ENCODE data around the gene MAP3K6. TPM values are rescaled to one million over a fixed set of nuclear protein-coding genes. Genes with fewer than 3 reads are reported as not detected.

MAP3K6 gene
- total and polyA plus RNA-seq, 2 of the 13 experiments (the other 11 are each of a cell fraction or from before 2014, with no cell fraction given), result 2.7 to 3.2 TPM

GRCh38 chr1:27394925-27395324, 28.2 kb upstream of the MAP3K6 start:
- intact Hi-C loops (cut with micrococcal nuclease; ENCODE audit: unreplicated experiment), result loop anchor here (1.0 to 10.0 kb wide), 2 partner anchors 38 to 270 kb away; no protein-coding TSS in a partner anchor
- BruUV-seq (replicated peaks), result no TSS peak

More at GRCh38 chr1:27394925-27395324, 28.2 kb upstream of the MAP3K6 start:
- H3K36me3 ChIP-seq (replicated peaks in 1 of 2; ENCODE audit: control insufficient read depth in 1 of 2, insufficient read depth in 2 of 2, low read length in 2 of 2), result no peaks in the 10 kb centered on the region
- DNase-seq (ENCODE audit: low spot score) (no peak), FAIRE-seq (no peak), ATAC-seq (no peak)
- H3K4me3 ChIP-seq (replicated peaks in 1 of 3; ENCODE audit: insufficient read depth in 1 of 3, low read depth in 2 of 3, low read length in 3 of 3), result no peak overlapping the region
- in situ Hi-C loops (cut with HindIII; ENCODE audit: extremely low pct_ligation_motif_present, low pct_unique_long_range_greater_than_20kb), result loop anchor here (5.0 kb wide), 4 partner anchors 38 to 283 kb away; no protein-coding TSS in a partner anchor
- TF ChIP-seq ARNTL (CRISPR knock-in tag; IDR thresholded peaks at IDR 0.05) (no peak), NFIC (IDR thresholded peaks at IDR 0.05; ENCODE audit: low read length) (no peak), IRF2 (CRISPR knock-in tag; IDR thresholded peaks at IDR 0.05) (no peak), FOXC1 (CRISPR knock-in tag; IDR thresholded peaks at IDR 0.05; ENCODE audit: borderline replicate concordance) (no peak), PHF20 (CRISPR knock-in tag; IDR thresholded peaks at IDR 0.05) (no peak)
- TF ChIP-seq, protein P1, sequence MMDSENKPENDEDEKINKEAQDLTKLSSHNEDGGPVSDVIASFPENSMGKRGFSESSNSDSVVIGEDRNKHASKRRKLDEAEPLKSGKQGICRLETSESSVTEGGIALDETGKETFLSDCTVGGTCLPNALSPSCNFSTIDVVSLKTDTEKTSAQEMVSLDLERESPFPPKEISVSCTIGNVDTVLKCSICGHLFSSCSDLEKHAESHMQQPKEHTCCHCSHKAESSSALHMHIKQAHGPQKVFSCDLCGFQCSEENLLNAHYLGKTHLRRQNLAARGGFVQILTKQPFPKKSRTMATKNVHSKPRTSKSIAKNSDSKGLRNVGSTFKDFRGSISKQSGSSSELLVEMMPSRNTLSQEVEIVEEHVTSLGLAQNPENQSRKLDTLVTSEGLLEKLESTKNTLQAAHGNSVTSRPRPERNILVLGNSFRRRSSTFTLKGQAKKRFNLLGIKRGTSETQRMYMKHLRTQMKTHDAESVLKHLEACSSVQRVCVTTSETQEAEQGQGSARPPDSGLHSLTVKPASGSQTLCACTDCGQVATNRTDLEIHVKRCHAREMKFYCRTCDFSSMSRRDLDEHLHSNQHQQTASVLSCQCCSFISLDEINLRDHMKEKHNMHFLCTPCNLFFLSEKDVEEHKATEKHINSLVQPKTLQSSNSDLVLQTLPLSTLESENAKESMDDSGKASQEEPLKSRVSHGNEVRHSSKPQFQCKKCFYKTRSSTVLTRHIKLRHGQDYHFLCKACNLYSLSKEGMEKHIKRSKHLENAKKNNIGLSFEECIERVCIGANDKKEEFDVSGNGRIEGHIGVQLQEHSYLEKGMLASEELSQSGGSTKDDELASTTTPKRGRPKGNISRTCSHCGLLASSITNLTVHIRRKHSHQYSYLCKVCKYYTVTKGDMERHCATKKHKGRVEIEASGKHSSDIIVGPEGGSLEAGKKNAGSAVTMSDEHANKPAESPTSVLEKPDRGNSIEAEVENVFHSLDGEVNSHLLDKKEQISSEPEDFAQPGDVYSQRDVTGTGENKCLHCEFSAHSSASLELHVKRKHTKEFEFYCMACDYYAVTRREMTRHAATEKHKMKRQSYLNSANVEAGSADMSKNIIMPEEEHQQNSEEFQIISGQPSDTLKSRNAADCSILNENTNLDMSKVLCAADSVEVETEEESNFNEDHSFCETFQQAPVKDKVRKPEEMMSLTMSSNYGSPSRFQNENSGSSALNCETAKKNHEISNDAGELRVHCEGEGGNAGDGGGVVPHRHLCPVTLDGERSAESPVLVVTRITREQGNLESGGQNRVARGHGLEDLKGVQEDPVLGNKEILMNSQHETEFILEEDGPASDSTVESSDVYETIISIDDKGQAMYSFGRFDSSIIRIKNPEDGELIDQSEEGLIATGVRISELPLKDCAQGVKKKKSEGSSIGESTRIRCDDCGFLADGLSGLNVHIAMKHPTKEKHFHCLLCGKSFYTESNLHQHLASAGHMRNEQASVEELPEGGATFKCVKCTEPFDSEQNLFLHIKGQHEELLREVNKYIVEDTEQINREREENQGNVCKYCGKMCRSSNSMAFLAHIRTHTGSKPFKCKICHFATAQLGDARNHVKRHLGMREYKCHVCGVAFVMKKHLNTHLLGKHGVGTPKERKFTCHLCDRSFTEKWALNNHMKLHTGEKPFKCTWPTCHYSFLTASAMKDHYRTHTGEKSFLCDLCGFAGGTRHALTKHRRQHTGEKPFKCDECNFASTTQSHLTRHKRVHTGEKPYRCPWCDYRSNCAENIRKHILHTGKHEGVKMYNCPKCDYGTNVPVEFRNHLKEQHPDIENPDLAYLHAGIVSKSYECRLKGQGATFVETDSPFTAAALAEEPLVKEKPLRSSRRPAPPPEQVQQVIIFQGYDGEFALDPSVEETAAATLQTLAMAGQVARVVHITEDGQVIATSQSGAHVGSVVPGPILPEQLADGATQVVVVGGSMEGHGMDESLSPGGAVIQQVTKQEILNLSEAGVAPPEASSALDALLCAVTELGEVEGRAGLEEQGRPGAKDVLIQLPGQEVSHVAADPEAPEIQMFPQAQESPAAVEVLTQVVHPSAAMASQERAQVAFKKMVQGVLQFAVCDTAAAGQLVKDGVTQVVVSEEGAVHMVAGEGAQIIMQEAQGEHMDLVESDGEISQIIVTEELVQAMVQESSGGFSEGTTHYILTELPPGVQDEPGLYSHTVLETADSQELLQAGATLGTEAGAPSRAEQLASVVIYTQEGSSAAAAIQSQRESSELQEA (CRISPR knock-in tag; IDR thresholded peaks at IDR 0.05; ENCODE audit: not compliant biosample characterization), result no peak
- TF ChIP-seq, protein P2, sequence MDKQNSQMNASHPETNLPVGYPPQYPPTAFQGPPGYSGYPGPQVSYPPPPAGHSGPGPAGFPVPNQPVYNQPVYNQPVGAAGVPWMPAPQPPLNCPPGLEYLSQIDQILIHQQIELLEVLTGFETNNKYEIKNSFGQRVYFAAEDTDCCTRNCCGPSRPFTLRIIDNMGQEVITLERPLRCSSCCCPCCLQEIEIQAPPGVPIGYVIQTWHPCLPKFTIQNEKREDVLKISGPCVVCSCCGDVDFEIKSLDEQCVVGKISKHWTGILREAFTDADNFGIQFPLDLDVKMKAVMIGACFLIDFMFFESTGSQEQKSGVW (CRISPR knock-in tag; IDR thresholded peaks at IDR 0.05; ENCODE audit: borderline replicate concordance), result no peak
- TF ChIP-seq, protein P3, sequence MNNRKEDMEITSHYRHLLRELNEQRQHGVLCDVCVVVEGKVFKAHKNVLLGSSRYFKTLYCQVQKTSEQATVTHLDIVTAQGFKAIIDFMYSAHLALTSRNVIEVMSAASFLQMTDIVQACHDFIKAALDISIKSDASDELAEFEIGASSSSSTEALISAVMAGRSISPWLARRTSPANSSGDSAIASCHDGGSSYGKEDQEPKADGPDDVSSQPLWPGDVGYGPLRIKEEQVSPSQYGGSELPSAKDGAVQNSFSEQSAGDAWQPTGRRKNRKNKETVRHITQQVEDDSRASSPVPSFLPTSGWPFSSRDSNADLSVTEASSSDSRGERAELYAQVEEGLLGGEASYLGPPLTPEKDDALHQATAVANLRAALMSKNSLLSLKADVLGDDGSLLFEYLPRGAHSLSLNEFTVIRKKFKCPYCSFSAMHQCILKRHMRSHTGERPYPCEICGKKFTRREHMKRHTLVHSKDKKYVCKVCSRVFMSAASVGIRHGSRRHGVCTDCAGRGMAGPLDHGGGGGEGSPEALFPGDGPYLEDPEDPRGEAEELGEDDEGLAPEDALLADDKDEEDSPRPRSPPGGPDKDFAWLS (CRISPR knock-in tag; IDR thresholded peaks at IDR 0.05; ENCODE audit: borderline replicate concordance), result no peak
- TF ChIP-seq, protein P4, sequence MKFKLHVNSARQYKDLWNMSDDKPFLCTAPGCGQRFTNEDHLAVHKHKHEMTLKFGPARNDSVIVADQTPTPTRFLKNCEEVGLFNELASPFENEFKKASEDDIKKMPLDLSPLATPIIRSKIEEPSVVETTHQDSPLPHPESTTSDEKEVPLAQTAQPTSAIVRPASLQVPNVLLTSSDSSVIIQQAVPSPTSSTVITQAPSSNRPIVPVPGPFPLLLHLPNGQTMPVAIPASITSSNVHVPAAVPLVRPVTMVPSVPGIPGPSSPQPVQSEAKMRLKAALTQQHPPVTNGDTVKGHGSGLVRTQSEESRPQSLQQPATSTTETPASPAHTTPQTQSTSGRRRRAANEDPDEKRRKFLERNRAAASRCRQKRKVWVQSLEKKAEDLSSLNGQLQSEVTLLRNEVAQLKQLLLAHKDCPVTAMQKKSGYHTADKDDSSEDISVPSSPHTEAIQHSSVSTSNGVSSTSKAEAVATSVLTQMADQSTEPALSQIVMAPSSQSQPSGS (CRISPR knock-in tag; IDR thresholded peaks at IDR 0.05), result no peak
- H4K20me1 ChIP-seq (ENCODE audit: insufficient read depth, low read length), result no peaks in the 10 kb centered on the region
- H3K79me2 ChIP-seq (ENCODE audit: insufficient read depth, low read length), result no peaks in the 10 kb centered on the region
- H3K27me3 ChIP-seq (ENCODE audit: control insufficient read depth in 1 of 2, insufficient read depth in 2 of 2, low read length in 2 of 2), result peaks cover 0 to 2% of the 10 kb centered on the region in 2 experiments; a peak in 2 of 5 replicates
- POLR2A ChIA-PET, result interaction anchor here (0.6 to 1.8 kb wide), 4 partner anchors 17 to 212 kb away, joined by 3 to 6 read pairs (median 3); partner anchors contain the start of gene WASF2
- 92% methylated on average over 1 of the region's 1 CpG for WGBS (ENCODE audit: low lambda C conversion rate)
- no peak overlapping the region for H2AFZ ChIP-seq (ENCODE audit: low read length)
- H3K9me3 ChIP-seq (ENCODE audit: low read length), result no peaks in the 10 kb centered on the region
- peaks cover 28% of the 10 kb centered on the region for H3K4me1 ChIP-seq (ENCODE audit: insufficient read depth, low read length)
- no peak overlapping the region for H3K27ac ChIP-seq (ENCODE audit: extremely low read length, insufficient read depth, low read length)
- CTCF ChIA-PET (ENCODE audit: low intra/inter-chr PET ratio, low total read pairs), result interaction anchor here (1.3 to 2.4 kb wide), 4 partner anchors 38 to 98 kb away, joined by 4 to 17 read pairs (median 8); no protein-coding TSS in a partner anchor
- H3K4me2 ChIP-seq (ENCODE audit: low read depth, low read length), result no peak overlapping the region
- no peak overlapping the region for H3K9ac ChIP-seq (ENCODE audit: insufficient read depth, low read depth, low read length)
